ENCODE results near the gene DPH3.

Gene DPH3

GRCh38 chr3:16297997-16298885 lies 33.5 kb upstream of the DPH3 start:
- Histone ChIP-seq H3K9me3 (ENCODE audit: insufficient read depth, low read depth, low read length) (no peaks in the 10 kb centered on the region), H3K27ac (ENCODE audit: low read depth, low read length) (no peak overlapping the region), H3K4ac (ENCODE audit: low read depth, low read length) (no peak overlapping the region), H3K36me3 (ENCODE audit: control insufficient read depth in 1 of 2, insufficient read depth in 2 of 2, low read length in 2 of 2) (peaks cover 0 to 4% of the 10 kb centered on the region in 2 experiments), H3K9ac (ENCODE audit: low read length) (no peak overlapping the region), H3K4me3 (ENCODE audit: low read depth, low read length) (no peak overlapping the region), H2AK5ac (ENCODE audit: low read length) (no peak overlapping the region), H3K79me2 (ENCODE audit: control insufficient read depth, insufficient read depth, low read length, poor library complexity) (no peaks in the 10 kb centered on the region), H2BK120ac (ENCODE audit: insufficient read depth, low read length, poor library complexity) (no peak overlapping the region), H3K23ac (ENCODE audit: low read length) (no peak overlapping the region), H2AFZ (ENCODE audit: insufficient read depth, low read length, poor library complexity) (no peak overlapping the region), H4K12ac (ENCODE audit: low read depth, low read length) (no peak overlapping the region), H2BK5ac (ENCODE audit: low read depth, low read length, poor library complexity) (no peak overlapping the region), H2BK12ac (ENCODE audit: low read length) (no peak overlapping the region), H3K18ac (ENCODE audit: low read length) (no peak overlapping the region), H4K8ac (ENCODE audit: low read depth, low read length) (no peak overlapping the region), H3K14ac (ENCODE audit: low read length) (no peak overlapping the region), H3K4me1 (ENCODE audit: control insufficient read depth in 1 of 2, insufficient read depth in 2 of 2, low read length in 2 of 2) (no peaks in the 10 kb centered on the region), H3K27me3 (ENCODE audit: insufficient read depth, low read length) (no peaks in the 10 kb centered on the region), H3K4me2 (ENCODE audit: low read length) (no peak overlapping the region), H4K91ac (ENCODE audit: low read depth, low read length) (no peak overlapping the region), H3K79me1 (ENCODE audit: low read length) (no peaks in the 10 kb centered on the region)
- WGBS (ENCODE audit: extremely low coverage, insufficient coverage, insufficient read length), result no CpG with 5 or more reads among the region's 9 CpGs
- no peak for DNase-seq

- no peak overlapping the region for H4K12ac ChIP-seq (ENCODE audit: low read depth, low read length)
- no peak overlapping the region for H4K91ac ChIP-seq (ENCODE audit: low read depth, low read length)
- H3K36me3 ChIP-seq (ENCODE audit: control insufficient read depth in 1 of 2, insufficient read depth in 2 of 2, low read length in 2 of 2), result peaks cover 0 to 2% of the 10 kb centered on the region in 2 experiments
- H2AK5ac ChIP-seq (ENCODE audit: low read length), result no peak overlapping the region
- H2BK120ac ChIP-seq (ENCODE audit: insufficient read depth, low read length, poor library complexity), result no peak overlapping the region
- WGBS (ENCODE audit: extremely low coverage, insufficient coverage, insufficient read length), result no CpG with 5 or more reads among the region's 3 CpGs
- H3K23ac ChIP-seq (ENCODE audit: low read length), result no peak overlapping the region
- H3K18ac ChIP-seq (ENCODE audit: low read length), result no peak overlapping the region
- no peak overlapping the region for H3K14ac ChIP-seq (ENCODE audit: low read length)
- no peaks in the 10 kb centered on the region for H3K79me2 ChIP-seq (ENCODE audit: control insufficient read depth, insufficient read depth, low read length, poor library complexity)
- no peak overlapping the region for H4K8ac ChIP-seq (ENCODE audit: low read depth, low read length)
- no peak for DNase-seq
- no peak overlapping the region for H3K4ac ChIP-seq (ENCODE audit: low read depth, low read length)
- no peak overlapping the region for H3K4me3 ChIP-seq (ENCODE audit: low read depth, low read length)
- H2AFZ ChIP-seq (ENCODE audit: insufficient read depth, low read length, poor library complexity), result no peak overlapping the region
- no peaks in the 10 kb centered on the region for H3K79me1 ChIP-seq (ENCODE audit: low read length)
- H3K9me3 ChIP-seq (ENCODE audit: insufficient read depth, low read depth, low read length), result no peaks in the 10 kb centered on the region
- H3K27me3 ChIP-seq (ENCODE audit: insufficient read depth, low read length), result no peaks in the 10 kb centered on the region
- no peak overlapping the region for H3K4me2 ChIP-seq (ENCODE audit: low read length)
- no peak overlapping the region for H3K9ac ChIP-seq (ENCODE audit: low read length)
- H2BK12ac ChIP-seq (ENCODE audit: low read length), result no peak overlapping the region
- H2BK5ac ChIP-seq (ENCODE audit: low read depth, low read length, poor library complexity), result no peak overlapping the region
- no peak overlapping the region for H3K27ac ChIP-seq (ENCODE audit: low read depth, low read length)
- no peaks in the 10 kb centered on the region for H3K4me1 ChIP-seq (ENCODE audit: control insufficient read depth in 1 of 2, insufficient read depth in 2 of 2, low read length in 2 of 2)
These were observed 30.7 kb upstream of the DPH3 start for GRCh38 chr3:16295298-16295890.

- no CpG with 5 or more reads among the region's 5 CpGs for WGBS (ENCODE audit: extremely low coverage, insufficient coverage, insufficient read length)
These were observed 30.1 kb upstream of the DPH3 start for GRCh38 chr3:16294844-16295243.

DNA sequence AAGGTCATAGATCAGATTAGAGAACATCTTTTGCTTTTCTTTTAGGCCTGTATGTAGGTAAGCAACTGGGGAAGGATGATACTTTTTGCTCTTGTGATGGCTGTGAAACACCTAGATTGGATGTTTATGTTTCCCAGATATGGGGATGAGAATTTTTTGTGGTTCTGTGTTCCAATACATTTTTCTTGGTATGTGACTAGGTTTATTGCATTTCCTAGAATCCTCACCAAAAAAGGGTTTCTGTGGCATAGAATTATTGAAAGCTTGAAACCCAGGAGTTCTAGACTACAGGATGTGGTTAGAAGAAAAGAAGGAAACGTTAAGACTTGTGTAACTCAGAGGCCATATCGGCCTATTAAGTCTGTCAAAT lies 26.1 kb upstream of the DPH3 start:
- H3K4ac ChIP-seq (ENCODE audit: low read depth, low read length), result no peak overlapping the region
- no peaks in the 10 kb centered on the region for H3K9me3 ChIP-seq (ENCODE audit: insufficient read depth, low read depth, low read length)
- H4K8ac ChIP-seq (ENCODE audit: low read depth, low read length), result no peak overlapping the region
- no peak overlapping the region for H2AFZ ChIP-seq (ENCODE audit: insufficient read depth, low read length, poor library complexity)
- no peaks in the 10 kb centered on the region for H3K27me3 ChIP-seq (ENCODE audit: insufficient read depth, low read length)
- no peak overlapping the region for H2BK12ac ChIP-seq (ENCODE audit: low read length)
- H3K79me1 ChIP-seq (ENCODE audit: low read length), result no peaks in the 10 kb centered on the region
- H3K23ac ChIP-seq (ENCODE audit: low read length), result no peak overlapping the region
- DNase-seq, result no peak
- no peak overlapping the region for H3K4me2 ChIP-seq (ENCODE audit: low read length)
- no peak overlapping the region for H3K9ac ChIP-seq (ENCODE audit: low read length)
- no peak overlapping the region for H2BK5ac ChIP-seq (ENCODE audit: low read depth, low read length, poor library complexity)
- H3K4me1 ChIP-seq (ENCODE audit: control insufficient read depth in 1 of 2, insufficient read depth in 2 of 2, low read length in 2 of 2), result no peaks in the 10 kb centered on the region
- H2BK120ac ChIP-seq (ENCODE audit: insufficient read depth, low read length, poor library complexity), result no peak overlapping the region
- H3K14ac ChIP-seq (ENCODE audit: low read length), result no peak overlapping the region
- H3K36me3 ChIP-seq (ENCODE audit: control insufficient read depth in 1 of 2, insufficient read depth in 2 of 2, low read length in 2 of 2), result peaks cover 0 to 3% of the 10 kb centered on the region in 2 experiments
- WGBS (ENCODE audit: extremely low coverage, insufficient coverage, insufficient read length), result no CpG with 5 or more reads among the region's 2 CpGs
- no peak overlapping the region for H4K12ac ChIP-seq (ENCODE audit: low read depth, low read length)
- H3K79me2 ChIP-seq (ENCODE audit: control insufficient read depth, insufficient read depth, low read length, poor library complexity), result no peaks in the 10 kb centered on the region
- H2AK5ac ChIP-seq (ENCODE audit: low read length), result no peak overlapping the region
- no peak overlapping the region for H3K4me3 ChIP-seq (ENCODE audit: low read depth, low read length)
- H3K18ac ChIP-seq (ENCODE audit: low read length), result no peak overlapping the region
- no peak overlapping the region for H3K27ac ChIP-seq (ENCODE audit: low read depth, low read length)
- H4K91ac ChIP-seq (ENCODE audit: low read depth, low read length), result no peak overlapping the region

More at GRCh38 chr3:16294844-16295243, 30.1 kb upstream of the DPH3 start:
- no peak overlapping the region for H3K4me3 ChIP-seq (ENCODE audit: low read depth, low read length)
- no peaks in the 10 kb centered on the region for H3K4me1 ChIP-seq (ENCODE audit: control insufficient read depth in 1 of 2, insufficient read depth in 2 of 2, low read length in 2 of 2)
- no peak overlapping the region for H3K4me2 ChIP-seq (ENCODE audit: low read length)
- no peak for DNase-seq
- H3K18ac ChIP-seq (ENCODE audit: low read length), result no peak overlapping the region
- H3K79me1 ChIP-seq (ENCODE audit: low read length), result no peaks in the 10 kb centered on the region
- no peak overlapping the region for H4K8ac ChIP-seq (ENCODE audit: low read depth, low read length)
- no peak overlapping the region for H3K4ac ChIP-seq (ENCODE audit: low read depth, low read length)
- peaks cover 0 to 2% of the 10 kb centered on the region in 2 experiments for H3K36me3 ChIP-seq (ENCODE audit: control insufficient read depth in 1 of 2, insufficient read depth in 2 of 2, low read length in 2 of 2)
- H3K9me3 ChIP-seq (ENCODE audit: insufficient read depth, low read depth, low read length), result no peaks in the 10 kb centered on the region
- H4K91ac ChIP-seq (ENCODE audit: low read depth, low read length), result no peak overlapping the region
- H2BK120ac ChIP-seq (ENCODE audit: insufficient read depth, low read length, poor library complexity), result no peak overlapping the region
- no peak overlapping the region for H4K12ac ChIP-seq (ENCODE audit: low read depth, low read length)
- H3K79me2 ChIP-seq (ENCODE audit: control insufficient read depth, insufficient read depth, low read length, poor library complexity), result no peaks in the 10 kb centered on the region
- no peak overlapping the region for H2BK5ac ChIP-seq (ENCODE audit: low read depth, low read length, poor library complexity)
- no peak overlapping the region for H3K27ac ChIP-seq (ENCODE audit: low read depth, low read length)
- H3K9ac ChIP-seq (ENCODE audit: low read length), result no peak overlapping the region
- no peak overlapping the region for H2AK5ac ChIP-seq (ENCODE audit: low read length)
- no peak overlapping the region for H3K14ac ChIP-seq (ENCODE audit: low read length)
- H3K23ac ChIP-seq (ENCODE audit: low read length), result no peak overlapping the region
- no peaks in the 10 kb centered on the region for H3K27me3 ChIP-seq (ENCODE audit: insufficient read depth, low read length)
- H2BK12ac ChIP-seq (ENCODE audit: low read length), result no peak overlapping the region
- no peak overlapping the region for H2AFZ ChIP-seq (ENCODE audit: insufficient read depth, low read length, poor library complexity)
